GM19193 (cell line): ENCODE data around the gene PLK2.

Experiments used
- POLR2A ChIP-seq: IDR thresholded peaks from 4 replicates; pipeline ENCODE4 v1.6.1; 2011; ENCODE audit not compliant: insufficient read depth, insufficient read length; ENCODE audit errors: extremely low read depth

The PLK2 gene

GRCh38 chr5:58486290-58486689 lies 26.4 kb upstream of the PLK2 start:
- TF ChIP-seq POLR2A, result no peak

DNA sequence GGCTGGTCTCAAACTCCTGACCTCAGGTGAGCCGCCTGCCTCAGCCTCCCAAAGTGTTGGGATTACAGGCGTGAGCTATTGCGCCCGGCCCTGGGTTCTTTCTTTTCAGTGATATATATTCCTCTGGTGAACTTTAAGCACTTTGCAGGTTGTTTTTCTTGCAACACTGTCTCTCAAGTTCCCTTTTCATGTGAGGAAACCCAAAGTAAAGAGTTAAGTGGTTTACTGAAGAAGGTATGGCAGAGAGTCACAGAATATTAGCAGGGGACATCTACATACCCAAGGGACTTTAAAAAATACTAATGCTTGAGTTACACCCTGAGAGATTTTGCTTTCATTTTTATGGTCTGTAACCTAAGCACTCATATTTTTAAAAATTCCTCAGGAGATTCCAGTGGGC lies 24.6 kb upstream of the PLK2 start:
- TF ChIP-seq POLR2A, result no peak

GRCh38 chr5:58482536-58482935 lies 22.6 kb upstream of the PLK2 start:
- TF ChIP-seq POLR2A, result no peak

DNA sequence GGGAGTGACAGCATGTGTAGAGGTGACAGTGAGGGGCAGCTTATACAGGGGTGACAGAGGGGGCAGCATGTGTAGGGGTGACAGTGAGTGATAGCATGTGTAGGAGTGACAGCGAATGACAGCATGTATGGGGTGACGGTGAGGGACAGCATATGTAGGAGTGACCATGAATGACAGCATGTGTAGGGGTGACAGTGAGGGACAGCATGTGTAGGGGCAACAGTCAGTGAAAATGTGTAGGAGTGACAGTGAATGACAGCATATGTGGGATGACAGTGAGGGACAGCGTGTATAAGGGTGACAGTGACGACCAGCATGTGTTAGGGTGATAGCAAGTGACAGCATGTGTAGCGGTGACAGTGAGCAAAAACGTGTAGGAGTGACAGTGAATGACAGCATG lies 21.9 kb upstream of the PLK2 start:
- no peak for TF ChIP-seq POLR2A

DNA sequence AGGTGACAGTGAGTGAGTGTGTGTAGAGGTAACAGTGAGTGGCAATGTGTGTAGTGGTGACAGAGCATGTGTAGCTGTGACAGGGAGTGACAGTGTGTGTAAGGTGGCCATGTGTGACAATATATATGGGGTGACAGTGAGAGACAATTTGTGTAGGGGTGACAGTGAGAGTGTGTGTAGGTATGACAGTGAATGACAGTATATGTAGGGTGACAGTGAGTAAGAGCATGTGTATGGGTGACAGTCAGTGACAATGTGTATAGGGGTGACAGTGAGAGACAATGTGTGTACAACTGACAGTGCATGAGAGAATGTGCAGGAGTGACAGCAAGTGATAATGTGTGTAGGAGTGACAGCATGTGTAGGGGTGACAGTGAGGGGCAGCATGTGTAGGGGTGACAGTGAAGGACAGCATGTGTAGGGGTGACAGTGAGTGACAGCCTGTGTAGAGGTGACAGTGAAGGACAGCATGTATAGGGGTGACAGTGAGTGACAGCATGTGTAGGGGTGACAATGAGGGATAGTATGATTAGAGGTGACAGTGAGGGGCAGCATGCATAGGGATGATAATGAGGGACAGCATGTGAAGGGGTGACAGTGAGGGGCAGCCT lies 21.3 kb upstream of the PLK2 start:
- TF ChIP-seq POLR2A, result no peak

- no peak for TF ChIP-seq POLR2A
Measured at GRCh38 chr5:58477760-58478376, 18.0 kb upstream of the PLK2 start.

DNA sequence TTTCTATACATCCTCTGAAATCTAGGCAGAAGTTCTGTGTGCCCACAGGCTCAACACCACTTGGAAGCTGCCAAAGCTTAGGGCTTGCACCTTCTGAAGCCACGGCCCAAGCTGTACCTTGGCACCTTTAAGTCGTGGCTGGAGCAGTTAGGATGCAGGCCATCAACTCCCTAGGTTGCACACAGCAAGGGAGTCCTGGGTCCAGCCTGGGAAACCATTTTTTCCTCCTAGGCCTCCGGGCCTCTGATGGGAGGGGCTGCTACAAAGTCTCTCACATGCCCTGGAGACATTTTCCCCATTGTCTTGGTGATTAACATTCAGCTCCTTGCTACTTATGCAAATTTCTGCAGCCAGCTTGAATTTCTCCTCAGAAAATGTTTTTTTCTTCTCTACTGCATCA lies 15.5 kb upstream of the PLK2 start:
- TF ChIP-seq POLR2A, result no peak

DNA sequence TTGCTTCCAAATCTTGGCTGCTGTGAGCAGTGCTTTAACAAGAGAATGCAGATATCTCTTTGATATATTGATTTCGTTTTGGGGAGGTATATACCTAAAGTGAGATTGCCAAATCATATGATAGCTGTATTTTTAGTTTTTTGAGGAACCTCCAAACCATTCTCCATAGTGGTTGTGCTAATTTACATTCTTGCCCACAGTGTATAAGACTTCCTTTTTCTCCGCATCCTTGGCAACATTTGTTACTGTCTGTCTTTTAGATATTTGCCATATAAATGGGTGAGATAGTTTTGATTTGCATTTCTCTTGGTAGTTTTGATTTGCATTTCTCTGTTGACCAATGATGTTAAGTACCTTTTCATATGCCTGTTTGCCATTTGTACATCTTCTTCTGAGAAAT lies 10.0 kb upstream of the PLK2 start:
- no peak for TF ChIP-seq POLR2A

GRCh38 chr5:58466939-58467338 lies 7.1 kb upstream of the PLK2 start:
- no peak for TF ChIP-seq POLR2A

GRCh38 chr5:58462623-58463230 lies 2.8 kb upstream of the PLK2 start:
- no peak for TF ChIP-seq POLR2A

DNA sequence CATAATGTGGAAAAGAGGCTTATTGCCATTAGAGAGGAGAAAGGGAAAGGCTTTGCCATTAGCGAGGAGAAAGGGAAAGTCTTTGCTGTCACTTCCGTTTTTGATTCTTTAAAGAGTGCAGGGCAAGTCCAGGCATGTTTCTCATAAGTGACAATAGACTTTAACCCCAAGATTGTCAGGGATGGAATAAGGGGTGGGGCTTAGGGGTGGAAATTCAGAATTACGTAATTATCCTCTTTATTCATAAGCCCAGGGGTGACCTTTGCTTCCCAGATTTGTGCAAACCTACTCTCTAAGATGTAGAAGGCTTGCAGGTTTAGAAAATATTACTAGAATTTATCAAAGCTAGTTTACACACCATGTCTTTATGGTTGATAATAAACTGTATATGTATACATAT lies 2.3 kb upstream of the PLK2 start:
- no peak for TF ChIP-seq POLR2A

GRCh38 chr5:58460732-58461286 lies 923 bp upstream of the PLK2 start:
- peak; percentile 22 for TF ChIP-seq POLR2A

DNA sequence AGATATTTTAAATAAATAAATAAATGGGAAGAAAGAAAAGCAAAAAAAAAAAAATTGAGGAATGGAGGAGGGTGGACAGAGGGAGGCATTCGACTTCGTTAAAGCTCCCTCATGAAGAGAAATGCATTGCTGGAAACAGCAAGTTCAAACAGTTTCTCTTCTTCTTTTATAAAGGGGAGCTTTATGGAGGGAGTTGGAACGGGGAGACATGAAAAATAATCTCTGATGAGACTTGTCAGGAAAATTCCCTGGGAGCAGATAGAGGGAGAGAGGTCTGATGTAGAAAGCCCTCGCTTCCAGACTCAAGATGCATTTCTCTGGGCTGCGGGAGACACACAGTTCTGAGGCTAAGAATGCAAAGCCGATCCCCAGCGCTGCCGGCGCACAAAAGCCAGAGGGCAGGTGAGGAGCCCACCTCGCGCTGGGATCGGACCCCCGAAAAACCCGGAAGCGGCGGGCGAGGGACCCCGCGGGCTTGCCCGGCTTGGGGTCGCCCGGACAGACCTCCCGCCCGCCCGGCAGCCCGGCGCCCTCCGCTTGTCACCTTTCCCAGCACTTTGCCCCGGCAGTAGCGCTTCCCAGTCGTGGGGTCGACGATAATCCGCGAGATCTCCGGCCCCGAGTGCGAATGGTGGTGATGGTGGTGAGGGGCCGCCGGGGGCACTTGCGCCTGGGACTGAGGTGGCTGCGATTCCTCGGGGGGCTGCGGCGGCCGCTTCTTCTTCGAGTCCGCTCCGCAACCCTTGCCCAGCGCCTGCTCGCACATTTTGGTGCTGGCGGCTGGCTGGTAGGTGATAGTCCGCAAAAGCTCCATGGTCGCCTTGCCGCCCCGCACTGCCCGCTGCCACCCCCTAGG lies 512 bp downstream of the PLK2 start:
- no peak for TF ChIP-seq POLR2A

GRCh38 chr5:58458743-58459145 lies 1.1 kb downstream of the PLK2 start:
- TF ChIP-seq POLR2A, result no peak

GRCh38 chr5:58458141-58458742 lies 1.6 kb downstream of the PLK2 start:
- no peak for TF ChIP-seq POLR2A
